CD14-positive monocyte (primary cell): ENCODE results near the gene RPL27A. TPM values are rescaled to one million over a fixed set of nuclear protein-coding genes. Genes with fewer than 3 reads are reported as not detected.
A peak's percentile ranks its signal among the peaks of the same experiment; 100 is the strongest.

ENCODE experiments used
- DNase-seq, 3 donors: peaks; one replicate each; pipeline ENCODE4 v3.0.0-alpha.2; 2011 to 2022
- H2AFZ ChIP-seq: 2 replicates; pipeline ENCODE4 v1.6.0; 2012; ENCODE audit warnings: mild to moderate bottlenecking, low read depth, low read length, inconsistent platforms; ENCODE audit not compliant: insufficient read depth, poor library complexity, severe bottlenecking
- H3K27ac ChIP-seq, 2 donors: 1 replicate in 1 of 2; 2 replicates in 1 of 2; pipeline ENCODE4 v1.5.1; 2012 to 2013; ENCODE audit warnings: low read length in 2 of 2, control low read depth in 1 of 2, inconsistent platforms in 1 of 2, low read depth in 1 of 2, mild to moderate bottlenecking in 1 of 2
- H3K27me3 ChIP-seq, 2 donors: one replicate each; pipeline versions ENCODE4 v1.6.0 to v1.6.1; 2011 to 2013; ENCODE audit warnings: low read length in 2 of 2; ENCODE audit not compliant: control insufficient read depth in 2 of 2, insufficient read depth in 2 of 2
- H3K36me3 ChIP-seq, 2 donors: replicated peaks in 1 of 2; 1 replicate in 1 of 2; 2 replicates in 1 of 2; pipeline versions ENCODE4 v1.5.1 to v1.6.1; 2012 to 2013; ENCODE audit warnings: low read length in 2 of 2, control low read depth in 1 of 2, inconsistent platforms in 1 of 2, mild to moderate bottlenecking in 1 of 2; ENCODE audit not compliant: insufficient read depth in 2 of 2, control insufficient read depth in 1 of 2
- H3K4me1 ChIP-seq, 2 donors: 1 replicate in 1 of 2; 2 replicates in 1 of 2; pipeline versions ENCODE4 v1.5.1 to v1.6.1; 2012 to 2013; ENCODE audit warnings: low read length in 2 of 2, control low read depth in 1 of 2, inconsistent platforms in 1 of 2, mild to moderate bottlenecking in 1 of 2, moderate library complexity in 1 of 2; ENCODE audit not compliant: insufficient read depth in 2 of 2, control insufficient read depth in 1 of 2
- H3K4me2 ChIP-seq: replicated peaks from 2 replicates; pipeline ENCODE3; 2012; ENCODE audit warnings: low read length, moderate library complexity, mild to moderate bottlenecking; ENCODE audit not compliant: poor library complexity, severe bottlenecking; ENCODE audit errors: extremely low read depth
- H3K4me3 ChIP-seq, 3 experiments: fragments of 200-600 bp in 1 of 3; sonication (generic) in 1 of 3; replicated peaks in 1 of 3; 1 replicate in 2 of 3; 2 replicates in 1 of 3; pipeline ENCODE4 v1.5.1; 2011 to 2013; ENCODE audit warnings: low read length in 3 of 3, mild to moderate bottlenecking in 3 of 3, control low read depth in 2 of 3, low read depth in 2 of 3, inconsistent platforms in 1 of 3, moderate library complexity in 1 of 3
- H3K79me2 ChIP-seq: 2 replicates; pipeline ENCODE4 v1.6.0; 2012; ENCODE audit warnings: mild to moderate bottlenecking, control low read depth, inconsistent platforms, low read length, moderate library complexity; ENCODE audit not compliant: insufficient read depth
- H3K9ac ChIP-seq: 2 replicates; pipeline ENCODE4 v1.6.0; 2017; ENCODE audit warnings: low read length, mild to moderate bottlenecking; ENCODE audit not compliant: insufficient read depth, poor library complexity, severe bottlenecking
- H3K9me3 ChIP-seq, 2 donors: replicated peaks in 1 of 2; 1 replicate in 1 of 2; 2 replicates in 1 of 2; pipeline versions ENCODE4 v1.5.1 to v1.6.1; 2012 to 2013; ENCODE audit warnings: low read length in 2 of 2, control low read depth in 1 of 2; ENCODE audit not compliant: control insufficient read depth in 1 of 2, insufficient read depth in 1 of 2
- H4K20me1 ChIP-seq: 2 replicates; pipeline ENCODE4 v1.6.0; 2012; ENCODE audit warnings: mild to moderate bottlenecking, low read length, control low read depth, moderate library complexity; ENCODE audit not compliant: insufficient read depth
- H3K27ac Mint-ChIP-seq, 7 donors: one replicate each; pipeline ENCODE4 v1.8.0; 2020; ENCODE audit warnings: mild to moderate bottlenecking in 7 of 7, mixed read lengths in 7 of 7, moderate library complexity in 6 of 7, inconsistent platforms in 2 of 7
- H3K27me3 Mint-ChIP-seq, 3 donors: one replicate each; pipeline ENCODE4 v1.8.0; 2021 to 2022; ENCODE audit warnings: low read depth in 3 of 3, mild to moderate bottlenecking in 3 of 3, mixed read lengths in 3 of 3, moderate library complexity in 3 of 3, inconsistent platforms in 1 of 3
- H3K36me3 Mint-ChIP-seq, 2 donors: one replicate each; pipeline ENCODE4 v1.8.0; 2020; ENCODE audit warnings: mixed read lengths in 2 of 2, inconsistent platforms in 1 of 2, mild to moderate bottlenecking in 1 of 2
- H3K4me1 Mint-ChIP-seq: one replicate; pipeline ENCODE4 v1.8.0; 2020; ENCODE audit warnings: mild to moderate bottlenecking, mixed read lengths
- H3K4me3 Mint-ChIP-seq, 2 donors: one replicate each; pipeline ENCODE4 v1.8.0; 2020; ENCODE audit warnings: mild to moderate bottlenecking in 2 of 2, mixed read lengths in 2 of 2, moderate library complexity in 1 of 2
- H3K9me3 Mint-ChIP-seq, 7 donors: one replicate each; pipeline ENCODE4 v1.8.0; 2020 to 2022; ENCODE audit warnings: mixed read lengths in 7 of 7, mild to moderate bottlenecking in 6 of 7, moderate library complexity in 6 of 7, inconsistent platforms in 2 of 7
- WGBS: methylation state at CpG from one replicate; pipeline ENCODE4 v1.1.5; 2013; ENCODE audit warnings: missing lambda C conversion rate; ENCODE audit not compliant: insufficient coverage; 5-methylcytosine and 5-hydroxymethylcytosine counted together
- intact Hi-C, 2 donors: fragments of 100-400 bp; cut with micrococcal nuclease; formaldehyde crosslinking; loops; one replicate each; pipeline versions ENCODE4 v1.15.0 to v1.15.1; 2023
- polyA plus RNA-seq, 3 donors: library from polyadenylated mRNA; depleted of rRNA in 1 of 3; unstranded in 2 of 3; stranded (reverse) in 1 of 3; fragments of 300-500 nt in 2 of 3; fragments of >200 nt in 1 of 3; fragmentation: Illumina TruSeq in 2 of 3; gene quantifications; 1 replicate in 2 of 3; 2 replicates in 1 of 3; pipeline ENCODE4 v1.2.3, GENCODE V29; 2012 to 2021
- TF ChIP-seq, protein P1 (sequence below): fragments of 200-600 bp; IDR thresholded peaks from one replicate; pipeline ENCODE4 v1.8.0; 2022; ENCODE audit warnings: antibody characterized with exemption, mild to moderate bottlenecking

Gene RPL27A
- polyA plus RNA-seq, 3 donors = 572 to 1,233 (median 1,091) TPM

- Histone ChIP-seq H3K27ac (no peak overlapping the region), H3K27me3 (no peaks in the 10 kb centered on the region), H2AFZ (no peak overlapping the region), H4K20me1 (no peaks in the 10 kb centered on the region), H3K9me3 (no peaks in the 10 kb centered on the region), H3K4me1 (peaks cover 11 to 20% of the 10 kb centered on the region in 2 donors), H3K4me3 (no peak overlapping the region), H3K79me2 (peaks cover 3% of the 10 kb centered on the region), H3K9ac (no peak overlapping the region), H3K36me3 (no peaks in the 10 kb centered on the region), H3K4me2 (no peak overlapping the region)
- H3K27ac Mint-ChIP-seq = peak overlapping the region in 1 of 7 donors; percentile 4
- WGBS = 99% methylated on average over 5 of the region's 7 CpGs
- peaks cover 23% of the 10 kb centered on the region for H3K4me1 Mint-ChIP-seq
- peaks cover 0 to 2% (median 0%) of the 10 kb centered on the region in 3 donors for H3K27me3 Mint-ChIP-seq
- intact Hi-C loops = no loop called here
- H3K9me3 Mint-ChIP-seq = no peaks in the 10 kb centered on the region
- DNase-seq = no peak
- peaks cover 5 to 14% of the 10 kb centered on the region in 2 donors for H3K36me3 Mint-ChIP-seq
- TF ChIP-seq, protein P1, sequence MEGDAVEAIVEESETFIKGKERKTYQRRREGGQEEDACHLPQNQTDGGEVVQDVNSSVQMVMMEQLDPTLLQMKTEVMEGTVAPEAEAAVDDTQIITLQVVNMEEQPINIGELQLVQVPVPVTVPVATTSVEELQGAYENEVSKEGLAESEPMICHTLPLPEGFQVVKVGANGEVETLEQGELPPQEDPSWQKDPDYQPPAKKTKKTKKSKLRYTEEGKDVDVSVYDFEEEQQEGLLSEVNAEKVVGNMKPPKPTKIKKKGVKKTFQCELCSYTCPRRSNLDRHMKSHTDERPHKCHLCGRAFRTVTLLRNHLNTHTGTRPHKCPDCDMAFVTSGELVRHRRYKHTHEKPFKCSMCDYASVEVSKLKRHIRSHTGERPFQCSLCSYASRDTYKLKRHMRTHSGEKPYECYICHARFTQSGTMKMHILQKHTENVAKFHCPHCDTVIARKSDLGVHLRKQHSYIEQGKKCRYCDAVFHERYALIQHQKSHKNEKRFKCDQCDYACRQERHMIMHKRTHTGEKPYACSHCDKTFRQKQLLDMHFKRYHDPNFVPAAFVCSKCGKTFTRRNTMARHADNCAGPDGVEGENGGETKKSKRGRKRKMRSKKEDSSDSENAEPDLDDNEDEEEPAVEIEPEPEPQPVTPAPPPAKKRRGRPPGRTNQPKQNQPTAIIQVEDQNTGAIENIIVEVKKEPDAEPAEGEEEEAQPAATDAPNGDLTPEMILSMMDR = no peak
- no peak overlapping the region for H3K4me3 Mint-ChIP-seq
These were observed 11.0 kb downstream of the RPL27A start for GRCh38 chr11:8693555-8693954.

- Histone ChIP-seq H3K79me2 (peaks cover 3% of the 10 kb centered on the region), H3K9me3 (no peaks in the 10 kb centered on the region), H2AFZ (no peak overlapping the region), H3K27ac (no peak overlapping the region), H3K9ac (no peak overlapping the region), H3K36me3 (no peaks in the 10 kb centered on the region), H3K4me1 (peaks cover 11 to 17% of the 10 kb centered on the region in 2 donors), H4K20me1 (no peaks in the 10 kb centered on the region), H3K27me3 (no peaks in the 10 kb centered on the region), H3K4me2 (no peak overlapping the region), H3K4me3 (no peak overlapping the region)
- H3K4me1 Mint-ChIP-seq = peaks cover 22% of the 10 kb centered on the region
- DNase-seq = no peak
- TF ChIP-seq, protein P1 = no peak
- H3K27me3 Mint-ChIP-seq = peaks cover 0 to 4% (median 0%) of the 10 kb centered on the region in 3 donors
- H3K36me3 Mint-ChIP-seq = peaks cover 5 to 14% of the 10 kb centered on the region in 2 donors
- H3K27ac Mint-ChIP-seq = no peak overlapping the region
- no peak overlapping the region for H3K4me3 Mint-ChIP-seq
- no peaks in the 10 kb centered on the region for H3K9me3 Mint-ChIP-seq
- intact Hi-C loops = no loop called here
- WGBS = 100% methylated on average over 1 of the region's 5 CpGs
These were observed 11.5 kb downstream of the RPL27A start for GRCh38 chr11:8694137-8694536.
